ENCODE data around the gene NASP.

DNA sequence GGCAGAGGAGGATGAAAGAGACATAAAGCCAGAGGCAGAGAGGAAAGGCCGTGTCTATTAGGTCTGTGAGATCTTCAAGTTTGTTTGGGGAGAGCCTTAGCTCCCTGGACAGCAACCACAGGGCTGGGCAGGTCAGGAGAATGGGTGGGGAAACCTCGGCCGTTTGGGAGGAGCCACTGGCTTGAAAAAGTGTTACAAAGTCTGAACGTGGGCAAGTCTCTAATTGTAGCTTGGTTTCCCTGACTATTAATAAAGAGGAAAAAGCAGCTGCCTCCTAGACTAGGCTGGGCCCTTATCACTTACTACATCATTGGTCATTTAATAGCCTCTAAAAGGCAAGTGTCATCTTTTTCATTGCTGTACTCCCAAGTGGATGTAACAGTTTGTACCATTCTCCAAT is 40.1 kb downstream of the NASP start, which contains the start of gene CCDC17:
- TF ChIP-seq, protein P1, sequence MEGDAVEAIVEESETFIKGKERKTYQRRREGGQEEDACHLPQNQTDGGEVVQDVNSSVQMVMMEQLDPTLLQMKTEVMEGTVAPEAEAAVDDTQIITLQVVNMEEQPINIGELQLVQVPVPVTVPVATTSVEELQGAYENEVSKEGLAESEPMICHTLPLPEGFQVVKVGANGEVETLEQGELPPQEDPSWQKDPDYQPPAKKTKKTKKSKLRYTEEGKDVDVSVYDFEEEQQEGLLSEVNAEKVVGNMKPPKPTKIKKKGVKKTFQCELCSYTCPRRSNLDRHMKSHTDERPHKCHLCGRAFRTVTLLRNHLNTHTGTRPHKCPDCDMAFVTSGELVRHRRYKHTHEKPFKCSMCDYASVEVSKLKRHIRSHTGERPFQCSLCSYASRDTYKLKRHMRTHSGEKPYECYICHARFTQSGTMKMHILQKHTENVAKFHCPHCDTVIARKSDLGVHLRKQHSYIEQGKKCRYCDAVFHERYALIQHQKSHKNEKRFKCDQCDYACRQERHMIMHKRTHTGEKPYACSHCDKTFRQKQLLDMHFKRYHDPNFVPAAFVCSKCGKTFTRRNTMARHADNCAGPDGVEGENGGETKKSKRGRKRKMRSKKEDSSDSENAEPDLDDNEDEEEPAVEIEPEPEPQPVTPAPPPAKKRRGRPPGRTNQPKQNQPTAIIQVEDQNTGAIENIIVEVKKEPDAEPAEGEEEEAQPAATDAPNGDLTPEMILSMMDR (IDR thresholded peaks at IDR 0.05; ENCODE audit: extremely low read depth in 1 of 2, insufficient read depth in 1 of 2, low read depth in 1 of 2, low read length in 2 of 2), result no peak
- TF ChIP-seq GATA2 (IDR thresholded peaks at IDR 0.05; ENCODE audit: insufficient read depth, insufficient read length, low read depth, low read length) (no peak), POLR2A (IDR thresholded peaks at IDR 0.05; ENCODE audit: low read depth, low read length) (no peak)

All from endothelial cell of umbilical vein (primary cell).